ENCODE measurements around the gene FYCO1. TPM values are rescaled to one million over a fixed set of nuclear protein-coding genes. Genes with fewer than 3 reads are reported as not detected.
"Not testable (repeated sequence)": the region's sequence is repeated elsewhere in the genome, so short reads cannot be mapped to it uniquely, and the experiment has no call there.

Gene FYCO1
- total RNA-seq, 1 experiment from 2014 or later = 5.4 TPM

DNA sequence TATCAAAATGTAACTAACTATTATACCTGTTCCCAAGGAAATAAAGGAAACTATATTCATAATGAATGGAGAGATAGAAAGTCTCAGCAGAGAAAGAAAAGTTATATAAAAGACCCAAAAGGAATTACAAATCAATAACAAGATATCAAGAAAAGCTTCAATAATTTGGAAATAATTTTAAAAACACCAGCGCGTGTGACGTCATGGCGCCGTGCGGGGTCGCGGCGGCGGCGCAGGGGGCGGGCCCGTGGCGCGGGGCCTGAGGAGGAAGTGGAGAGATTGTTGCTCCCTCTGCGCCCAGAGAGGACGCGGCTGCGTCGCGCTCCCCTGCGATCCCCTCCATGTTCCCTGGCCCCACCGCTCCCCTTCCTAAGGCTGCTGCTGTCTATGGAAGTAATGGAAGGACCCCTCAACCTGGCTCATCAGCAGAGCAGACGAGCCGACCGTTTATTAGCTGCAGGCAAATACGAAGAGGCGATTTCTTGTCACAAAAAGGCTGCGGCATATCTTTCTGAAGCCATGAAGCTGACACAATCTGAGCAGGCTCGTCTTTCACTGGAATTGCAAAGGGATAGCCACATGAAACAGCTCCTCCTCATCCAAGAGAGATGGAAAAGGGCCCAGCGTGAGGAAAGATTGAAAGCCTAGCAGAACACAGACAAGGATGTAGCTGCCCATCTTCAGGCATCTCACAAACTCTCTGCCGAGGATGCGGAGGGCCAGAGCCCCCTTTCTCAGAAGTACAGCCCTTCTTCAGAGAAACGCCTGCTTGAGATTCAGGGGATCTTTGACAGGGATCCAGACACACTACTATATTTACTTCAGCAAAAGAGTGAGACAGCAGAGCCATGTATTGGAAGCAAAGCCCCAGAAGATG is 27.5 kb upstream of the FYCO1 start:
- H3K27me3 ChIP-seq (replicated peaks) = no peaks in the 10 kb centered on the region
- no peak for DNase-seq (ENCODE audit: low read depth in 1 of 2, low spot score in 2 of 2)
- H3K36me3 ChIP-seq = no peaks in the 10 kb centered on the region
- H3K27ac ChIP-seq = no peak overlapping the region
- H3K9me3 ChIP-seq (replicated peaks) = 0 out of 2 replicates have a peak, but pooled peaks cover 3% of the 10 kb centered on the region
- no peaks in the 10 kb centered on the region for H3K4me1 ChIP-seq (replicated peaks)
- H3K4me3 ChIP-seq = no peak overlapping the region

DNA sequence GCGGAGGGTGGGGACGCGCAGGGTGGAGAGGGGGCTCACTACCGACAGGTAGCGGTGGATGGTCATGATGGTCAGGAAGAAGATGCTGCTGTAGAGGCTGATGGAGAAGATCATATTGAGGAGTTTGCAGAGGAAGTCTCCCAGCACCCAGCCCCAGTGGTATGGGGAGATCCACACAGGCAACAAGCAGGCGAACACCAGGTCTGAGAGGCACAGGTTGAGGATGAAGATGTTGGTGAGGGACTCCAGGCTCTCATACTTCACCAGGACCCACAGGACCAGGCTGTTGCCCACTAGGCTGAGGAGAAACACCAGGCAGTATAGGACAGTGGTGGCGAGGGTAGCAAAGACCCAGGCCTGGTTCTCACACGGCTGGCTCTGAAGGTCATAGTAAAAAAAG is 25.9 kb upstream of the FYCO1 start:
- no peak overlapping the region for H3K27ac ChIP-seq
- DNase-seq (ENCODE audit: low read depth in 1 of 2, low spot score in 2 of 2) = no peak
- no peak overlapping the region for H3K4me3 ChIP-seq
- no peaks in the 10 kb centered on the region for H3K36me3 ChIP-seq
- no peaks in the 10 kb centered on the region for H3K9me3 ChIP-seq (replicated peaks)
- no peaks in the 10 kb centered on the region for H3K4me1 ChIP-seq (replicated peaks)
- H3K27me3 ChIP-seq (replicated peaks) = no peaks in the 10 kb centered on the region

DNA sequence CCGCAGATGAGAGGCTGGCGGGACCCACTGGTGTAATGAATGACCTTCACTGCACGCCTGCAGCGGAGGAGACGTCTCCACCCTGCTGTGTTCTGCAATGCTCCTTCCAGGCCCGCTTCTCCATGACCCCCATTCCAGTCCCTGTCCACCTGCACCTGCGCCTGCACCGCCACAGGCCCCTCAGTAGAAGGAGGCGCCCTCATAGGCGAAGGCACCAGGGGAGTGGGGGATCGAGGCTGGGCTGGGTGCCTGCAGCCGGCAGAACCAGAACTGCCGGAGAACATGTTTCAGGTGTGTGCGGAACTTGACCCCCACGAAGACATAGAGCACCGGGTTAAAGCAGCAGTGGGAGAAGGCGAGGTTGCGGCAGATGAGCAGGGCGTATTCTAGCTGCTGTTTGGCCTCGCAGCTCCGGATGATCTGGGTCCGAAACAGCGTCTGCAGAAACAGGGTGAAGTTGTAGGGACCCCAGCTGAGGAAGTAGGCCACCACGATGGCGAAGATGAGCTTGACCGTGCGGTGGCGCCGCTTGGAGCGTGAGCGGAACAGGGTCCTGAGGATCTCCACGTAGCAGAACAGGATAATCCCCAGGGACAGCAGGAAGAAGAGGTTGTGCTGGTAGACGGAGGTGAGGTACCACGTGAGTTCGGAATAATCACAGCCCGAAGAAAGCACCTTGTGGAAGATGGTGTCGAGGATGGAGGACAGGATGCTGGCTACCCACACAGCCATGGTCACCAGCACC is 25.3 kb upstream of the FYCO1 start:
- Histone ChIP-seq H3K27me3 (replicated peaks) (no peaks in the 10 kb centered on the region), H3K27ac (no peak overlapping the region), H3K4me1 (replicated peaks) (no peaks in the 10 kb centered on the region), H3K36me3 (no peaks in the 10 kb centered on the region), H3K4me3 (no peak overlapping the region), H3K9me3 (replicated peaks) (no peaks in the 10 kb centered on the region)
- DNase-seq (ENCODE audit: low read depth in 1 of 2, low spot score in 2 of 2) = no peak

DNA sequence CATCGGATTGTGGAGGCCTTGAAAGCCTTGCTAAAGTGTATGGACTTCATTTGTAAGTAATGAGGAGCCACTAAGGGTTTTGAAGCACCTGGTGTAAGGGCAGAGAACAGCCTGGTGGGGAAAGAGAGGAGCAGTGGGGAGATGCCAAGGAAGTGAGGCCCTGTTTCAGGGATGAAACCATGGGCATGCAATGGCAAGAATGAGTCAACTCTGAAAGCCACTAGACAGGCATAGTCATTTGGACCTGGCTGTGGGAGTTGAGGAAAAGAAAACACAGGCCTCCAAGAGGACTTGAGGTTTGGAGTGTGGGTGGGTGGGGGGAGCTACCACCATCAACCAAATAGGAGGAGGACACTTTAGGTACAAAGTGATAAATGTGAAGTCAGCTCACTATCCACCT is 24.1 kb upstream of the FYCO1 start:
- Histone ChIP-seq H3K4me1 (replicated peaks) (no peaks in the 10 kb centered on the region), H3K9me3 (replicated peaks) (no peaks in the 10 kb centered on the region), H3K27ac (no peak overlapping the region), H3K27me3 (replicated peaks) (no peaks in the 10 kb centered on the region), H3K4me3 (no peak overlapping the region), H3K36me3 (no peaks in the 10 kb centered on the region)
- DNase-seq (ENCODE audit: low read depth in 1 of 2, low spot score in 2 of 2) = no peak

DNA sequence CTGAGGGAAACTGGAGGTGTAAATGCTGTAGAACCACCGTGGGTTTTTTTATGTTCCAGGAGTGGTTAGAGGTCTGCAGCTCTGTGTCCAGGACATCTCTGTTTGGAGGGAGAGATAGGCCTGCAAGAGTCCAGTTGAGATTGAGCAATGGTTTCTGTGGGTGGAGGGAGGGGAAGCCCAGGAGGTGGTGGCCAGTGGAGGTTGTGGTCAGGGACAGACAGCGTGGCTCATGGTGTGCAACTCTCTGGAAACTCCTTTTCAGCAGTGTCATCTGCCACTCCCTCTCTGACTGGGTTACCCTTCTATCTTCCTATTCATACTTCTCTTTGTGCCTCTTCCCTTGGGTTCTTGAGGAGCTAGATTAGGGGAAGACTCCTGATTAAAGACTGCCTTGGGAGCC is 22.1 kb upstream of the FYCO1 start:
- Histone ChIP-seq H3K9me3 (replicated peaks) (no peaks in the 10 kb centered on the region), H3K36me3 (no peaks in the 10 kb centered on the region)
- no peak for DNase-seq (ENCODE audit: low read depth in 1 of 2, low spot score in 2 of 2)

DNA sequence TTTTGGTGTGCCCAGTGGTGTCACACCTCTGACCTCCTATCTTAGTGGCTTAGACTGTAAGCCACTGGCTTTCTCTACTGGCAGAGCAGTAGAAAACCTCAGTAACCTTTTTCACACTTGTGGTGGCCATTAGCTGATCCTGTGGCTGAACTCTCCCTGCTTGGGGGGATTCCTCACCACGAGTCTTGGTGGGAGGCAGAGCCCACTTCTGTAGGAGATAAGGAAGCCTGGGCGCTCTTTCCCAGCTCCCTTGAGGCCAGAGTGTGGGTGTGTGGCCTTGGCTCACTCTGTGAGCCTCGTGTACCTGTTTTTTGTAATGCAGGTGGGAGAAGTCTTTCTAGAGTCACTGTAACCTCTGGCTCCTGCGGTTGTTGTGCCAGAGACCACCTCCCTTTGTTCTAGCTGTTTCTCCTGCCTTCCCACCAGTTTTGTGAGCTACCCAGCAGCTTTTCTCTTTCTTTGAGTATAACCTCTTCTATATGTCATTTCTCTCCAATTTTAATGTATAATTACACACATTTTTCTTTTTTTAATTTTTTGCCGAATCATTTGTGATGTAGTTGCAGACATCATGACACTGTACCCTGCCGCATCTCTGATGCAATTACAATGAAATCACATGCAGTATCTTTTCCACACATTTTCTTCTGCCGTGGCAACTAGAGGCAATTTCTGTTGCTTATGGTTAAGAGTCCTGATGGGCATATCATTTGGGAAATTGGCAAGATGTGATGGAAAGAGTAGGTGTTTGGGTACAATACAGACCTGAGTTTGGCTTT is 17.9 kb upstream of the FYCO1 start:
- Histone ChIP-seq H3K9me3 (replicated peaks) (no peaks in the 10 kb centered on the region), H3K4me3 (no peak overlapping the region), H3K27me3 (replicated peaks) (no peaks in the 10 kb centered on the region), H3K27ac (no peak overlapping the region), H3K36me3 (no peaks in the 10 kb centered on the region), H3K4me1 (replicated peaks) (no peaks in the 10 kb centered on the region)
- no peak for DNase-seq (ENCODE audit: low read depth in 1 of 2, low spot score in 2 of 2)

More for the DNA sequence above, 22.1 kb upstream of the FYCO1 start:
- Histone ChIP-seq H3K4me1 (replicated peaks) (no peaks in the 10 kb centered on the region), H3K27me3 (replicated peaks) (no peaks in the 10 kb centered on the region), H3K4me3 (no peak overlapping the region), H3K27ac (no peak overlapping the region)

DNA sequence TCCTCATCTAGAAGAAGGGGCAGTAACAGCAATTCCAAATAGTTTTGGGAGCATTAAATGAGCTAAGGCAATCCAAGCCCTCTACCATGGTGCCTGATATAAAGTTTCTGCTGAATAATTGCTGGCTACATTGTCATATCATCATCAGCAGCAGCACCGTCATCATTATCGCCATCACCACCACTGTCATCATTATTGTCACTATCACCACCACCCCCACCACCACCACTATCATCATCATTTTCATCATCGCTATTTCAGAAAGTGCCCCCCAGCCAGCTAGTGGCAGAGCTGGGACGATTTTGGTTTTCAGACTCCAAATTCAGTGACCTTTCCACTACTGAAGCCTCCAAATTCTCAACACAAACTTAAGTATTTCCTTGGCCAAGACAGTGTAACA is 16.6 kb upstream of the FYCO1 start:
- no peaks in the 10 kb centered on the region for H3K4me1 ChIP-seq (replicated peaks)
- no peak for DNase-seq (ENCODE audit: low read depth in 1 of 2, low spot score in 2 of 2)
- no peaks in the 10 kb centered on the region for H3K27me3 ChIP-seq (replicated peaks)
- no peaks in the 10 kb centered on the region for H3K36me3 ChIP-seq
- no peaks in the 10 kb centered on the region for H3K9me3 ChIP-seq (replicated peaks)
- no peak overlapping the region for H3K4me3 ChIP-seq
- no peak overlapping the region for H3K27ac ChIP-seq

DNA sequence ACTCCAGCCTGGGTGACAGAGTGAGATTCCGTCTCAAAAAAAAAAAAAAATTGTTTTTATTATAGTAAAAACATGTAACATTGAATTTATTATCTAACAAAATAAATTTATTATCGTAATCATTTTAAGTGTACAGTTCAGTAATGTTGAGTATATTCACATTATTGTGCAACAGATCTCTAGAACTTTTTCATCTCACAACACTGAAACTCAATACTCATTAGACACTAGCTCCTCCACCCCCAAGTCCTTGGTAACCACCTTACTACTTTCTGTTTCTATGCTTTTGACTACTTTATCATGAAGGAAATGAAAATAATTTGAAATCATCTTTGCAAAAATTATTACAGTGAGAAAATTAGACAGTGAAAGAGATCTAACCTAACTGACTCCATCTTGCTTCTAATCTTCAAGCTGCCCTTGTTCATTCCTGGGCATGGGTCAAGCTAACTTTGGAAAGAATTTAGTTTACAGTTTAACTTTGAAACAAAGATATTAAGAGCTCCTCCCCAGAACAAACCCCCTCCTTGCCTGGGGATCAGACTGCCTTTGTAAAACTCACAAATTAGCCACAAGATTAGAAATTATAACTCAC is 15.0 kb upstream of the FYCO1 start:
- Histone ChIP-seq H3K4me3 (no peak overlapping the region), H3K4me1 (replicated peaks) (no peaks in the 10 kb centered on the region), H3K36me3 (no peaks in the 10 kb centered on the region), H3K27ac (no peak overlapping the region), H3K9me3 (replicated peaks) (no peaks in the 10 kb centered on the region), H3K27me3 (replicated peaks) (no peaks in the 10 kb centered on the region)
- DNase-seq (ENCODE audit: low read depth in 1 of 2, low spot score in 2 of 2) = no peak

DNA sequence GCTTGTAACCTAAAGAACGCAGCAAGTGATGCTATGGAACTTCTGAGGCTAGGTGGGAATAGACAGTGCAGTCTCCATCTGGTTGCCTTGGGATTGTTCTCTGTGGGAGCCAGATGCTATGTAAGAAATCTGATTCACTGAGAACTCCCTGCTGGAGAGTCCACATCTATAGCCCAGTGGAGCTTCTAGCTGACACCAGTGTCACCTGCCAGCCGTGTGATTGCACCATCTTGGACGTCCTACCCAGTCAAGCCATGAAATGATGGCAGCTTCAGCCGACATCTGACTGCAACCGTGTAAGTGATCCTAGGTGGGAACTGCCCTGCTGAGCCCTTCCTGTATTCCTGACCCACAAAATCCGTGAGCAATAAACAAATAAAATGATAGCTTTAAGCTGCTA is 12.4 kb upstream of the FYCO1 start:
- Histone ChIP-seq H3K27ac (no peak overlapping the region), H3K4me1 (replicated peaks) (no peaks in the 10 kb centered on the region), H3K36me3 (no peaks in the 10 kb centered on the region), H3K4me3 (no peak overlapping the region), H3K9me3 (replicated peaks) (no peaks in the 10 kb centered on the region), H3K27me3 (replicated peaks) (no peaks in the 10 kb centered on the region)
- no peak for DNase-seq (ENCODE audit: low read depth in 1 of 2, low spot score in 2 of 2)

DNA sequence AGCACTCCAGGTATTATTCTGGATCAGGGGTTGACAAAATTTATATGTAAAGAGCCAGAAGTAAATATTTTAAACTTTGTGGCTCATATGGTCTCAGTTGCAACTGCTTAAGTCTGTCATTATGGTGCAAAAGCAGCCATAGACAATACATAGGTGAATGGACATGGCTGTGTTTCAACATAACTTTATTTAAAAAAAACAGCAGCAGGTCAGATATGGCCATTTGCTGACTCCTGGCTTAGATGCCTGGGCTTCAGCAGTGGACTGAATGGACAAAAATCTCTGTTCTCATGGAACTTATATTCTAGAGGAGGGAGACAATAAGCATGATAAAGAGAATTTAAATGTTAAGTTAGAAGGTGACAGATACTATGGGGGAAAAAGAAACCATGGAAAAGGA is 11.7 kb upstream of the FYCO1 start:
- Histone ChIP-seq H3K4me3 (no peak overlapping the region), H3K27ac (no peak overlapping the region), H3K4me1 (replicated peaks) (no peaks in the 10 kb centered on the region), H3K9me3 (replicated peaks) (no peaks in the 10 kb centered on the region), H3K36me3 (no peaks in the 10 kb centered on the region), H3K27me3 (replicated peaks) (no peaks in the 10 kb centered on the region)
- DNase-seq (ENCODE audit: low read depth in 1 of 2, low spot score in 2 of 2) = no peak

DNA sequence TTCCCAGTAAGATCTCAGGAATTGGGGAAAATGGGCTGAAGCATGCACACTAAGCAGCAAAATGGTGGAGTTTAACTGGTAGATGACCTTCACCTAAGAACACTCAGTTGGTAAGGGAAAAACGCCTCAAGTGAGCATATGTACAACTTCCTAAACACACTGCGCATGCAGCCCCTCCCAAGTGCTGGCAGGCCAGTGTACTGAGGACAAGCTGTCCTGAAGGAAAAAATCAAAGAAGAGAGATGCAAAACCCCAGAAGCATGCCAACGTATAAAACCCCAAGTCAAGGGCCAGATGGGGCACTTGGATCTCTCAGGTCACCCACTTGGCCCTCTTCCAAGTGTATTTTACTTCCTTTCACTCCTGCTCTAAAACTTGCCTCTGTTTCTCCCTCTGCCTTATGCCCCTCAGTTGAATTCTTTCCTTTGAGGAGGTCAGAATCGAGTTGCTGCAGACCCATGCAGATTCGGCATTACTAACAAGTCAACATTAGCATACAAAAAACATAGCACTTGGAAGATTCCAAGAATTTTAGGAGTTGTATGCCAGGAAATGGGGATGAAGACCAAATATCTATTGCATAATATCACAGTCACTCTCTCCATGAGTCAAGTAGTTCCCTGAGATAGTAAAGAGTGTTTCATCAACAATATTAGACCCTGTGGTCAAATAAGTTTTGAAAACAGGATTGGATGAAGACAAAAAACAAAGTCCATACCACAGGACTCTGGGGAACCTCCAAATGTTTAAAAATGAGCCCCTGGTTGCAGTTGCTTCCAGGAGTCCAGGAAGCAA is 10.8 kb upstream of the FYCO1 start:
- no peaks in the 10 kb centered on the region for H3K4me1 ChIP-seq (replicated peaks)
- no peaks in the 10 kb centered on the region for H3K9me3 ChIP-seq (replicated peaks)
- H3K27me3 ChIP-seq (replicated peaks) = no peaks in the 10 kb centered on the region
- no peak overlapping the region for H3K4me3 ChIP-seq
- DNase-seq (ENCODE audit: low read depth in 1 of 2, low spot score in 2 of 2) = no peak
- no peaks in the 10 kb centered on the region for H3K36me3 ChIP-seq
- no peak overlapping the region for H3K27ac ChIP-seq

DNA sequence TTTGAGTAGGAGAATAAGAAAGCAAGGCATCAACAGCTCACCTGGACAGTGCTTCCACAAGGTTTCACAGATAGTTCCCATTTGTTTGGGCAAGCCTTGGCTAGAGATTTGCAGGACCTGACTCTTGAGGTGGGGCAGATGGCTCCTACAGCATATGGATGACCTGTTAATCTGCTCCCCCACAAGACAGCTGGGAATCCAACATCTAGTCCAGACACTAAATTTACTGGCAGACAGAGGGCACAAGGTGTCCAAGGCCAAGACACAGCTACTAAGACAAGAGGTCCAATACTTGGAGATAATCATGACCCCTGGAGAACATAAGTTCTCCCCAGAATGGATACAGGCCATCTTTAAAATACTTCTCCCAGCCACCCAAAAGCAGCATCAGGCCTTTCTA is 8.1 kb upstream of the FYCO1 start:
- DNase-seq (ENCODE audit: low read depth in 1 of 2, low spot score in 2 of 2); H3K9me3 ChIP-seq (replicated peaks); H3K4me3 ChIP-seq; H3K36me3 ChIP-seq; H3K4me1 ChIP-seq (replicated peaks); H3K27ac ChIP-seq; H3K27me3 ChIP-seq (replicated peaks): not testable (repeated sequence)

DNA sequence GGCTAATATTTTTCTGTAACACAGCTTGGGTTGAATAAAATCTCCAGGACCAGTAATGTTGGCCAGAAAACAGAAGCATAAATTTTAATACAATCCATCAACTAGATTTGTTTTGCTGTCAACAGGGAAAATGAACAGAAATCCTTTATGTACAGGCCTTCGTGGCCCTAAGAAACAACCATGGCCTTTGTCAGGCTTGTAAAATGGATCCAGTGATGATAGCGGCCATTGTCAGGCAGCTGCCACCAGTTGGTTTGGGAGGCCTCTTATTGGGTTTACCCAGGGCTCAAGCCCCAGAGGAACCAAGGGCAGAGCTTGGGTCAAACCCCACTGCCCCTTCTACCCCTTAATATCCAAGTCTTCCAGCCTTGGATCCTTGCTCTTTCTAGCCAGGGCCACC is 5.6 kb upstream of the FYCO1 start:
- H3K27ac ChIP-seq = no peak overlapping the region
- H3K4me1 ChIP-seq (replicated peaks) = peaks cover 2% of the 10 kb centered on the region
- no peaks in the 10 kb centered on the region for H3K36me3 ChIP-seq
- DNase-seq (ENCODE audit: low read depth in 1 of 2, low spot score in 2 of 2) = no peak
- no peak overlapping the region for H3K4me3 ChIP-seq
- no peaks in the 10 kb centered on the region for H3K9me3 ChIP-seq (replicated peaks)
- H3K27me3 ChIP-seq (replicated peaks) = no peaks in the 10 kb centered on the region

Data from SJSA1 (cell line).